Lung (tissue), 12 donors: ENCODE data around the gene ATF2. TPM values are rescaled to one million over a fixed set of nuclear protein-coding genes. Genes with fewer than 3 reads are reported as not detected.

ENCODE experiments used
- ATAC-seq: fragments of 200-7000 bp; cut with Tn5 transposase; one replicate; pipeline ENCODE4 v1.9.1; 2020; ENCODE audit warnings: moderate number of reproducible peaks; ENCODE audit not compliant: insufficient read depth, low FRiP score
- DNase-seq, 3 donors: peaks; one replicate each; pipeline ENCODE4 v3.0.0-alpha.2; 2013 to 2017
- H3K27ac ChIP-seq, 2 donors: one replicate each; pipeline ENCODE4 v1.5.1; 2013; ENCODE audit warnings: mild to moderate bottlenecking in 2 of 2, moderate library complexity in 2 of 2, control low read depth in 1 of 2, inconsistent platforms in 1 of 2, low read depth in 1 of 2, low read length in 1 of 2
- H3K27me3 ChIP-seq, 3 donors: one replicate each; pipeline ENCODE4 v1.5.1; 2013; ENCODE audit warnings: low read length in 2 of 3; ENCODE audit not compliant: control insufficient read depth in 3 of 3, insufficient read depth in 3 of 3
- H3K36me3 ChIP-seq, 4 donors: one replicate each; pipeline ENCODE4 v1.5.1; 2013; ENCODE audit warnings: low read length in 4 of 4, mild to moderate bottlenecking in 1 of 4, moderate library complexity in 1 of 4; ENCODE audit not compliant: control insufficient read depth in 4 of 4, insufficient read depth in 4 of 4
- H3K4me1 ChIP-seq, 5 donors: one replicate each; pipeline ENCODE4 v1.5.1; 2013; ENCODE audit warnings: low read length in 5 of 5, mild to moderate bottlenecking in 2 of 5, moderate library complexity in 1 of 5; ENCODE audit not compliant: control insufficient read depth in 5 of 5, insufficient read depth in 5 of 5
- H3K4me3 ChIP-seq: one replicate; pipeline ENCODE4 v1.5.1; 2013; ENCODE audit warnings: mild to moderate bottlenecking, control low read depth, moderate library complexity
- H3K9ac ChIP-seq, 2 donors: one replicate each; pipeline ENCODE4 v1.5.1; 2013; ENCODE audit warnings: low read length in 2 of 2, control low read depth in 1 of 2; ENCODE audit not compliant: insufficient read depth in 1 of 2
- H3K9me3 ChIP-seq, 4 donors: one replicate each; pipeline ENCODE4 v1.5.1; 2013; ENCODE audit warnings: low read length in 3 of 4, mild to moderate bottlenecking in 1 of 4, moderate library complexity in 1 of 4; ENCODE audit not compliant: control insufficient read depth in 4 of 4, insufficient read depth in 3 of 4
- CTCF ChIP-seq: IDR thresholded peaks from 2 replicates; pipeline ENCODE4 v1.5.1; 2012; ENCODE audit warnings: mild to moderate bottlenecking; ENCODE audit errors: control extremely low read depth, extremely low read depth
- WGBS, 2 donors: extraction: QIAGEN DNeasy Blood & Tissue Kit; methylation state at CpG; one replicate each; pipeline ENCODE4 v1.1.7; 2013; 5-methylcytosine and 5-hydroxymethylcytosine counted together
- polyA plus RNA-seq, 2 donors: library from polyadenylated mRNA; stranded (reverse); fragments of 200-250 nt; gene quantifications; one replicate each; pipeline ENCODE4 v1.2.1, GENCODE V29; 2013
- total RNA-seq, 2 donors: library from RNA; depleted of rRNA in 1 of 2; stranded (reverse); fragments of >200 nt in 1 of 2; gene quantifications; one replicate each; pipeline ENCODE4 v1.2.1, GENCODE V29; 2014 to 2021
- donor health status: control.
- donor health status: control.
- donor health status: Bipolar disorder and iron deficiency.
- donor health status: healthy.
- donor health status: DM: yes; HTN: yes; CAD: no.

The ATF2 gene
- total and polyA plus RNA-seq, 4 donors = 16.3 to 92.7 (median 30.2) TPM

- peak in 2 of 3 donors; percentile 26 to 29 for DNase-seq
- Histone ChIP-seq H3K4me1 (peaks cover 0 to 19% (median 3%) of the 10 kb centered on the region in 5 donors), H3K27ac (no peak overlapping the region), H3K27me3 (no peaks in the 10 kb centered on the region), H3K36me3 (peaks cover 0 to 4% (median under 1%) of the 10 kb centered on the region in 4 donors), H3K9ac (peak overlapping the region; percentile 87 to 100), H3K9me3 (no peaks in the 10 kb centered on the region), H3K4me3 (no peak overlapping the region)
- no peak for TF ChIP-seq CTCF
- whole genome bisulfite sequencing, 2 donors = 49 to 63% methylated on average over 9 of the region's 9 CpGs
- ATAC-seq = no peak
These were observed 1.7 kb downstream of the ATF2 start for GRCh38 chr2:175166216-175166824.

- DNase-seq (no peak), ATAC-seq (no peak)
- H3K4me3 ChIP-seq = no peak overlapping the region
- TF ChIP-seq CTCF = no peak
- peaks cover 0 to 4% (median 0%) of the 10 kb centered on the region in 4 donors for H3K36me3 ChIP-seq
- H3K9me3 ChIP-seq = no peaks in the 10 kb centered on the region
- WGBS, 2 donors = 95 to 98% methylated on average over 8 of the region's 8 CpGs
- no peaks in the 10 kb centered on the region for H3K27me3 ChIP-seq
- H3K4me1 ChIP-seq = peaks cover 0 to 19% (median 3%) of the 10 kb centered on the region in 5 donors
- no peak overlapping the region for H3K27ac ChIP-seq
- no peak overlapping the region for H3K9ac ChIP-seq
These were observed 3.8 kb downstream of the ATF2 start for GRCh38 chr2:175164235-175164634.

DNA sequence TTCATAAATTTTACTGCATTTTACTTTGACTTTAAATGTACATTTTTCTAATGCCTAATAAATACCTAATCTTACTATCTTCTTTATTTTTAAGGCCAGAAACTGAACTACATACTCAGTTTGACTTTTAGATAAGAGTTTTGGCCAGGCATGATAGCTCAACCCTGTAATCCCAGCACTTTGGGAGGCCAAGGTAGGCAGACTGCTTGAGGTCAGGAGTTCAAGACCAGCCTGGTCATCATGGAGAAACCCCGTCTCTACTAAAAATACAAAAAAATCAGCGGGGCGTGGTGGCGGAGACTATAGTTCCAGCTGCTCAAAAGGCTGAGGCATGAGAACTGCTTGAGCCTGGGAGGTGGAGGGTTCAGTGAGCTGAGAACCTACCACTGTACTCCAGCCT, 9.1 kb downstream of the ATF2 start:
- H3K27me3 ChIP-seq = no peaks in the 10 kb centered on the region
- WGBS, 2 donors = 87 to 97% methylated on average over 4 of the region's 4 CpGs
- DNase-seq (no peak), ATAC-seq (no peak)
- H3K9ac ChIP-seq = no peak overlapping the region
- no peak overlapping the region for H3K27ac ChIP-seq
- H3K9me3 ChIP-seq = no peaks in the 10 kb centered on the region
- no peak for TF ChIP-seq CTCF
- H3K4me1 ChIP-seq = peaks cover 0 to 9% (median 0%) of the 10 kb centered on the region in 5 donors
- no peak overlapping the region for H3K4me3 ChIP-seq
- peaks cover 0 to 8% (median 0%) of the 10 kb centered on the region in 4 donors for H3K36me3 ChIP-seq
